PFSK-1 (cell line): Measurements from ENCODE around the gene ANK2.

ENCODE experiments used
- FOXP2 ChIP-seq: optimal IDR thresholded peaks from 2 replicates; pipeline ENCODE3; 2011; ENCODE audit warnings: borderline replicate concordance, control low read depth, inconsistent platforms; ENCODE audit not compliant: insufficient read depth; ENCODE audit errors: extremely low read length, extremely low read depth
- POLR2AphosphoS5 ChIP-seq: IDR thresholded peaks from 2 replicates; pipeline ENCODE4 v1.6.1; 2012; ENCODE audit warnings: low read depth, mild to moderate bottlenecking, control low read depth, low read length, moderate library complexity
- REST ChIP-seq, 2 experiments: IDR thresholded peaks; 2 replicates each; pipeline versions ENCODE4 v1.6.1 to v1.8.0; 2011 to 2012; ENCODE audit warnings: low read depth in 2 of 2, low read length in 2 of 2, control low read depth in 1 of 2, inconsistent platforms in 1 of 2, mild to moderate bottlenecking in 1 of 2, moderate library complexity in 1 of 2; ENCODE audit not compliant: insufficient read depth in 1 of 2
- SIN3A ChIP-seq: IDR thresholded peaks from 2 replicates; pipeline ENCODE4 v1.6.1; 2012; ENCODE audit warnings: mild to moderate bottlenecking, low read length, moderate library complexity, borderline replicate concordance; ENCODE audit not compliant: insufficient read depth
- TAF1 ChIP-seq: IDR thresholded peaks from 2 replicates; pipeline ENCODE4 v1.6.1; 2012; ENCODE audit warnings: low read length, control low read depth, borderline replicate concordance; ENCODE audit not compliant: insufficient read depth

ANK2 gene

DNA sequence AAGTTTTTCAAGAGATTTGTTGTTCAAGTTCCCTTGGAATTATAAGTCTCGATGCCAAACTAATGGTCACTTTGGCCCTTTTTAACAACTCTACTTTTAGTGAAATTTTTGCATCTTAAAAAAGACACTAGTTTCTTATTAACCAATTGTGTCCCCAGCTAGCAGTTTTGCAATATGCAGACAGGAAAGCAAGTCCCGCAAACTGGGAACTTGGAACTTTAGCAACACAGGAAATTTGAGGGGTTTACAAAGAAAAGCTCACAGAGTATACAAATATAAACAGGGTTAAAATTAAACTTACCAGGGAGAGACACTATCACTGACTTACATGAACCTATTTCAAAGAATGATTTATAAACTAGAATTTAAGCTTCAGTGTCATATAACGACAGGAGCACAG lies 137.9 kb downstream of the ANK2 start:
- no peak for TF ChIP-seq TAF1
- TF ChIP-seq REST (IDR thresholded peaks at IDR 0.05; ENCODE audit: insufficient read depth in 1 of 2, low read depth in 2 of 2, low read length in 2 of 2), result no peak
- no peak for TF ChIP-seq SIN3A
- no peak for TF ChIP-seq FOXP2

GRCh38 chr4:113189546-113189945 lies 140.1 kb downstream of the ANK2 start:
- TF ChIP-seq POLR2AphosphoS5 (no peak), FOXP2 (no peak), SIN3A (no peak), TAF1 (no peak), REST (IDR thresholded peaks at IDR 0.05; ENCODE audit: insufficient read depth in 1 of 2, low read depth in 2 of 2, low read length in 2 of 2) (no peak)

DNA sequence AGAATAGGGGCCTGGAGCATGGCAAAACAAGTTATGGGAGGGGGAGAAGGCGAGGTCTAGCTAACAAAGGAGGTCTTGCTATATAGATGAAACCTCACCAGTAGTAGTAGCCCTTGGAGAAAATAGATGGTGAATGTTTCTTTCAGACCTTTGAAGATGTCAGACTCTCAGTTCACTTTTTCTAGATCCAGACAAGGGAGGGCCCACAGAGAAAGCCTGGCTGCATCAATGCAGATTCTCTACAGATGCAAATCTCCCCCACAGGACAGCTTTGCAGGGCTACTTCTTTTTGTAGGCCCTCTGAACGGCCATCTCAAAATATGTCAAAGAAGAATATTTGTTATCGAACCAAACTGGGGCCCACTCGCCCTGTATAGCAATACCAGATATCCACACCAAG lies 159.7 kb downstream of the ANK2 start:
- TF ChIP-seq REST (IDR thresholded peaks at IDR 0.05; ENCODE audit: insufficient read depth in 1 of 2, low read depth in 2 of 2, low read length in 2 of 2) (no peak), SIN3A (no peak), TAF1 (no peak), FOXP2 (no peak), POLR2AphosphoS5 (no peak)

DNA sequence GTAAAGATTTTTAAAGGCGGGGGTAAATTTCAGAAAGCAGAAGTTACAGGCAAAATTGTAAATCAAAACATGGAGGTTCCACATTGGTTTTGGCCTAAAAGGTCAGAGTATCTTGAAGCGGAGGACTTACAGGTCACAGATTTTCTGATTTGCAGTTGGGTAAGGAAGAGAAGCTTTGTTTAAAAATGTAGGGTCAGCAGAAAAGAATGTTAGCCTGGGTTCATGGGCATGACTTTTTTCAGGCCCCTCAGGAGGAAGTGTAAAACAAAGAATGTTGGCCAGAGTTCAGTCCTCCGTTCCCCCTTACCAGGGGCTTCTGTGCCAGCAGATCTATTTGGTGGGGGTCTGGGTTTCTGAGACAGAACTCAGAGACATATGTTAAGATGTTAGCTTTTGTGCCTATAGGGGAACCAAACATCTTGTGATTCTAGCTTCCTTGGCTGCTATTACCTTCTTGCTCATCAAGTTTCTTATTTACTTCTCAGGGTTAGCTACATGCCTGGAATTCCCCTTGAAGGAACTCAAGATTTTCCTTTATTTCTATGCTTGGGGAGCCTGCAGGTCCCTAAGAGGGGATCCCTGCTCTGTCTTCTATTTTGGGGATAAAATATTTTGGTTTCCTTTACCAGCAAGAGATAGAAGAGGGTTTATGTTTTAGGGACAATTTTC lies 160.3 kb downstream of the ANK2 start:
- no peak for TF ChIP-seq FOXP2
- no peak for TF ChIP-seq TAF1
- TF ChIP-seq REST (IDR thresholded peaks at IDR 0.05; ENCODE audit: insufficient read depth in 1 of 2, low read depth in 2 of 2, low read length in 2 of 2), result no peak
- TF ChIP-seq POLR2AphosphoS5, result no peak
- no peak for TF ChIP-seq SIN3A

- no peak for TF ChIP-seq REST (IDR thresholded peaks at IDR 0.05; ENCODE audit: insufficient read depth in 1 of 2, low read depth in 2 of 2, low read length in 2 of 2)
- no peak for TF ChIP-seq TAF1
- no peak for TF ChIP-seq POLR2AphosphoS5
- TF ChIP-seq FOXP2, result no peak
- TF ChIP-seq SIN3A, result no peak
These were observed 163.2 kb downstream of the ANK2 start for GRCh38 chr4:113212613-113213012.
